HepG2 (cell line): ENCODE measurements around the gene MRS2. TPM values are rescaled to one million over a fixed set of nuclear protein-coding genes. Genes with fewer than 3 reads are reported as not detected.

Experiments
- DPF2 ChIP-seq: sonication (generic); formaldehyde crosslinking; IDR thresholded peaks from 2 replicates; pipeline ENCODE4 v1.4.0; 2020; ENCODE audit warnings: mild to moderate bottlenecking, low read depth, missing genetic modification reagents, borderline replicate concordance
- EZH2 ChIP-seq: conservative IDR thresholded peaks from 2 replicates; pipeline ENCODE4 v1.6.1; 2012; ENCODE audit warnings: mild to moderate bottlenecking, low read depth, low read length, moderate library complexity
- IRF2 ChIP-seq: IDR thresholded peaks from 2 replicates; pipeline ENCODE4 v1.6.1; 2018; ENCODE audit warnings: missing genetic modification reagents, missing compliant biosample characterization
- JARID2 ChIP-seq: sonication (generic); formaldehyde crosslinking; IDR thresholded peaks from 2 replicates; pipeline ENCODE4 v1.8.1; 2023; ENCODE audit warnings: missing genetic modification reagents, inconsistent platforms; ENCODE audit not compliant: insufficient replicate concordance
- JUNB ChIP-seq: sonication (generic); formaldehyde crosslinking; IDR thresholded peaks from 2 replicates; pipeline ENCODE4 v1.8.0; 2022; ENCODE audit warnings: missing genetic modification reagents, mild to moderate bottlenecking, borderline replicate concordance
- SIX4 ChIP-seq: sonication (generic); formaldehyde crosslinking; IDR thresholded peaks from 2 replicates; pipeline ENCODE4 v1.4.0; 2020; ENCODE audit warnings: missing genetic modification reagents
- SMARCE1 ChIP-seq: fragments of 450-650 bp; IDR thresholded peaks from 2 replicates; pipeline ENCODE4 v1.6.1; 2017; ENCODE audit warnings: borderline replicate concordance
- ZBTB8A ChIP-seq: sonication (generic); formaldehyde crosslinking; IDR thresholded peaks from 2 replicates; pipeline ENCODE4 v1.4.0; 2020; ENCODE audit warnings: mild to moderate bottlenecking, low read depth, missing genetic modification reagents, borderline replicate concordance
- ZNF382 ChIP-seq: sonication (generic); formaldehyde crosslinking; IDR thresholded peaks from 2 replicates; pipeline ENCODE4 v1.5.0; 2020; ENCODE audit warnings: missing genetic modification reagents, mild to moderate bottlenecking, borderline replicate concordance
- ZNF468 ChIP-seq: sonication (generic); formaldehyde crosslinking; IDR thresholded peaks from 2 replicates; pipeline ENCODE4 v1.8.0; 2022; ENCODE audit warnings: mild to moderate bottlenecking, moderate library complexity, missing genetic modification reagents
- ZNF547 ChIP-seq: sonication (generic); formaldehyde crosslinking; IDR thresholded peaks from 2 replicates; pipeline ENCODE4 v1.5.1; 2020; ENCODE audit warnings: mild to moderate bottlenecking, missing genetic modification reagents
- ZNF550 ChIP-seq: sonication (generic); formaldehyde crosslinking; IDR thresholded peaks from 2 replicates; pipeline ENCODE4 v1.4.0; 2020; ENCODE audit warnings: mild to moderate bottlenecking, missing genetic modification reagents, borderline replicate concordance
- ZNF709 ChIP-seq: sonication (generic); formaldehyde crosslinking; IDR thresholded peaks from 2 replicates; pipeline ENCODE4 v1.5.0; 2020; ENCODE audit warnings: mild to moderate bottlenecking, missing genetic modification reagents
- ZNF792 ChIP-seq: IDR thresholded peaks from 2 replicates; pipeline ENCODE4 v1.6.1; 2016
- ZNF83 ChIP-seq: sonication (generic); formaldehyde crosslinking; IDR thresholded peaks from 2 replicates; pipeline ENCODE4 v1.4.0; 2020; ENCODE audit warnings: missing genetic modification reagents, mild to moderate bottlenecking, borderline replicate concordance
- ZSCAN29 ChIP-seq: sonication (generic); formaldehyde crosslinking; conservative IDR thresholded peaks from 2 replicates; pipeline ENCODE4 v1.4.0; 2020; ENCODE audit warnings: mild to moderate bottlenecking, missing genetic modification reagents
- polyA plus RNA-seq, 8 experiments: library from polyadenylated mRNA; depleted of rRNA in 3 of 8; stranded (reverse) in 7 of 8; unstranded in 1 of 8; fragments of >200 nt; fragmentation: Illumina TruSeq in 4 of 8; extraction: Trizol in 4 of 8; gene quantifications; 2 replicates each; pipeline versions ENCODE4 v1.2.1 to v1.2.3, GENCODE V29; 2011 to 2016; ENCODE audit warnings: low read depth in 4 of 8, missing spikeins in 1 of 8, mixed read lengths in 1 of 8; ENCODE audit not compliant: insufficient read depth in 1 of 8
- total RNA-seq, 5 experiments: library from RNA; depleted of rRNA; stranded (reverse); fragments of >200 nt; fragmentation: Illumina TruSeq; extraction: Trizol; gene quantifications; 2 replicates each; pipeline ENCODE4 v1.2.3, GENCODE V29; 2016; ENCODE audit warnings: low read depth in 1 of 5
- TF ChIP-seq, protein P1 (sequence below): sonication (generic); formaldehyde crosslinking; IDR thresholded peaks from 2 replicates; pipeline ENCODE4 v1.8.1; 2023; ENCODE audit warnings: mild to moderate bottlenecking, missing genetic modification reagents
- TF ChIP-seq, protein P2 (sequence below): sonication (generic); formaldehyde crosslinking; IDR thresholded peaks from 2 replicates; pipeline ENCODE4 v1.4.0; 2020; ENCODE audit warnings: missing genetic modification reagents
- TF ChIP-seq, protein P3 (sequence below): fragments of 450-650 bp; IDR thresholded peaks from 2 replicates; pipeline ENCODE4 v1.6.1; 2017; ENCODE audit warnings: mild to moderate bottlenecking
- TF ChIP-seq, protein P4 (sequence below): sonication (generic); formaldehyde crosslinking; IDR thresholded peaks from 2 replicates; pipeline ENCODE4 v1.4.0; 2020; ENCODE audit warnings: missing genetic modification reagents, borderline replicate concordance

MRS2 gene
- total and polyA plus RNA-seq, 2 of the 13 experiments (the other 11 are each of a cell fraction or from before 2014, with no cell fraction given) = 31.1 to 83.8 TPM

DNA sequence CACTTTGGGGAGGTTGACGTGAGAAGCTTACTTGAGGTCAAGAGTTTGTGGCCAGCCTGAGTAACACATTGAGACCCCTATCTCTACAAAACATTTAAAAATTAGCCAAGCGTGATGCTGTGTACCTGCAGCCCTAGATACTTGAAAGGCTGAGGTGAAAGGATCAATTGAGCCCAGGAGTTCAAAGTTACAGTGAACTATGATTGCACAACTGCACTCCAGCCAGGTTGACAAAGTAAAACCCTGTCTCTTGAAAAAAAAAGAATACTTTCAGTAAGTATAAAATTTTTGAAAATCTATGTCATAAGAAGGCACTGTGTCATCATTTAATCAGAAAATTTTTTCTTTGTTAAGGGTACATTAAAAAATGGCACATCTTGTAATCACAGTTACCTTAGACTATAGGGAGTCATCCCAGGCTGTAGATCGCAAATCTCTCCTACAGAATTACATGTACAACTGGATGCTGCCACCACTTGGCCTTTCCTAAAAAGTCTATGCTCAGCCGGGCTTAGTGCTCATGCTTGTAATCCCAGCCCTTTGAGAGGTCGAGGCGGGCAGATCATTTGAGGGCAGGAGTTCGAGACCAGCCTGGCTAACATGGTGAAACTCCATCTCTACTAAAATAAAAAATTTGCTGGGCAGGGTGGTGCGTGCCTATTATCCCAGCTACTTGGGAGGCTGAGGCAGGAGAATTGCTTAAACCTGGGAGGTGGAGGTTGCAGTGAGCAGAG is 17.0 kb upstream of the MRS2 start (continued):
- TF ChIP-seq IRF2 (CRISPR knock-in tag) (peak; percentile 88; the same call in 1 of the 2 replicates), DPF2 (CRISPR knock-in tag) (peak; percentile 97), ZNF83 (CRISPR knock-in tag) (no peak), ZSCAN29 (CRISPR knock-in tag) (peak; percentile 91), SIX4 (peak; percentile 69), JARID2 (CRISPR knock-in tag) (no peak), ZNF468 (CRISPR knock-in tag) (no peak), ZNF792 (CRISPR knock-in tag) (peak; percentile 98), JUNB (CRISPR knock-in tag) (no peak), EZH2 (no peak), ZNF382 (CRISPR knock-in tag) (no peak), ZNF550 (CRISPR knock-in tag) (0 out of 2 replicates have a peak, but pooled peaks have one; percentile 59), ZBTB8A (CRISPR knock-in tag) (no peak), SMARCE1 (no peak), ZNF547 (CRISPR knock-in tag) (no peak), ZNF709 (CRISPR knock-in tag) (no peak)
- TF ChIP-seq, protein P1, sequence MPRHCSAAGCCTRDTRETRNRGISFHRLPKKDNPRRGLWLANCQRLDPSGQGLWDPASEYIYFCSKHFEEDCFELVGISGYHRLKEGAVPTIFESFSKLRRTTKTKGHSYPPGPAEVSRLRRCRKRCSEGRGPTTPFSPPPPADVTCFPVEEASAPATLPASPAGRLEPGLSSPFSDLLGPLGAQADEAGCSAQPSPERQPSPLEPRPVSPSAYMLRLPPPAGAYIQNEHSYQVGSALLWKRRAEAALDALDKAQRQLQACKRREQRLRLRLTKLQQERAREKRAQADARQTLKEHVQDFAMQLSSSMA (CRISPR knock-in tag) = no peak
- TF ChIP-seq, protein P2, sequence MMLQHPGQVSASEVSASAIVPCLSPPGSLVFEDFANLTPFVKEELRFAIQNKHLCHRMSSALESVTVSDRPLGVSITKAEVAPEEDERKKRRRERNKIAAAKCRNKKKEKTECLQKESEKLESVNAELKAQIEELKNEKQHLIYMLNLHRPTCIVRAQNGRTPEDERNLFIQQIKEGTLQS (CRISPR knock-in tag) = peak; percentile 38; the same call in 1 of the 2 replicates
- TF ChIP-seq, protein P3, sequence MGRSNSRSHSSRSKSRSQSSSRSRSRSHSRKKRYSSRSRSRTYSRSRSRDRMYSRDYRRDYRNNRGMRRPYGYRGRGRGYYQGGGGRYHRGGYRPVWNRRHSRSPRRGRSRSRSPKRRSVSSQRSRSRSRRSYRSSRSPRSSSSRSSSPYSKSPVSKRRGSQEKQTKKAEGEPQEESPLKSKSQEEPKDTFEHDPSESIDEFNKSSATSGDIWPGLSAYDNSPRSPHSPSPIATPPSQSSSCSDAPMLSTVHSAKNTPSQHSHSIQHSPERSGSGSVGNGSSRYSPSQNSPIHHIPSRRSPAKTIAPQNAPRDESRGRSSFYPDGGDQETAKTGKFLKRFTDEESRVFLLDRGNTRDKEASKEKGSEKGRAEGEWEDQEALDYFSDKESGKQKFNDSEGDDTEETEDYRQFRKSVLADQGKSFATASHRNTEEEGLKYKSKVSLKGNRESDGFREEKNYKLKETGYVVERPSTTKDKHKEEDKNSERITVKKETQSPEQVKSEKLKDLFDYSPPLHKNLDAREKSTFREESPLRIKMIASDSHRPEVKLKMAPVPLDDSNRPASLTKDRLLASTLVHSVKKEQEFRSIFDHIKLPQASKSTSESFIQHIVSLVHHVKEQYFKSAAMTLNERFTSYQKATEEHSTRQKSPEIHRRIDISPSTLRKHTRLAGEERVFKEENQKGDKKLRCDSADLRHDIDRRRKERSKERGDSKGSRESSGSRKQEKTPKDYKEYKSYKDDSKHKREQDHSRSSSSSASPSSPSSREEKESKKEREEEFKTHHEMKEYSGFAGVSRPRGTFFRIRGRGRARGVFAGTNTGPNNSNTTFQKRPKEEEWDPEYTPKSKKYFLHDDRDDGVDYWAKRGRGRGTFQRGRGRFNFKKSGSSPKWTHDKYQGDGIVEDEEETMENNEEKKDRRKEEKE = no peak
- TF ChIP-seq, protein P4, sequence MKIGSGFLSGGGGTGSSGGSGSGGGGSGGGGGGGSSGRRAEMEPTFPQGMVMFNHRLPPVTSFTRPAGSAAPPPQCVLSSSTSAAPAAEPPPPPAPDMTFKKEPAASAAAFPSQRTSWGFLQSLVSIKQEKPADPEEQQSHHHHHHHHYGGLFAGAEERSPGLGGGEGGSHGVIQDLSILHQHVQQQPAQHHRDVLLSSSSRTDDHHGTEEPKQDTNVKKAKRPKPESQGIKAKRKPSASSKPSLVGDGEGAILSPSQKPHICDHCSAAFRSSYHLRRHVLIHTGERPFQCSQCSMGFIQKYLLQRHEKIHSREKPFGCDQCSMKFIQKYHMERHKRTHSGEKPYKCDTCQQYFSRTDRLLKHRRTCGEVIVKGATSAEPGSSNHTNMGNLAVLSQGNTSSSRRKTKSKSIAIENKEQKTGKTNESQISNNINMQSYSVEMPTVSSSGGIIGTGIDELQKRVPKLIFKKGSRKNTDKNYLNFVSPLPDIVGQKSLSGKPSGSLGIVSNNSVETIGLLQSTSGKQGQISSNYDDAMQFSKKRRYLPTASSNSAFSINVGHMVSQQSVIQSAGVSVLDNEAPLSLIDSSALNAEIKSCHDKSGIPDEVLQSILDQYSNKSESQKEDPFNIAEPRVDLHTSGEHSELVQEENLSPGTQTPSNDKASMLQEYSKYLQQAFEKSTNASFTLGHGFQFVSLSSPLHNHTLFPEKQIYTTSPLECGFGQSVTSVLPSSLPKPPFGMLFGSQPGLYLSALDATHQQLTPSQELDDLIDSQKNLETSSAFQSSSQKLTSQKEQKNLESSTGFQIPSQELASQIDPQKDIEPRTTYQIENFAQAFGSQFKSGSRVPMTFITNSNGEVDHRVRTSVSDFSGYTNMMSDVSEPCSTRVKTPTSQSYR (CRISPR knock-in tag) = peak; percentile 62; the same call in 1 of the 2 replicates
